Measurements from ENCODE around the gene LRCH2.

LRCH2 gene

GRCh38 chrX:115260330-115260729 lies 26.4 kb upstream of the LRCH2 start:
- no peak overlapping the region for H3K4me3 ChIP-seq (ENCODE audit: low read length)
- TF ChIP-seq CTCF (conservative IDR thresholded peaks at IDR 0.05; ENCODE audit: low read depth, low read length), result no peak
- DNase-seq (ENCODE audit: low read depth), result no peak

- H3K4me3 ChIP-seq (ENCODE audit: low read length), result no peak overlapping the region
- no peak for TF ChIP-seq CTCF (conservative IDR thresholded peaks at IDR 0.05; ENCODE audit: low read depth, low read length)
- peak; percentile 59 for DNase-seq (ENCODE audit: low read depth)
Observed at GRCh38 chrX:115259238-115259875, 25.5 kb upstream of the LRCH2 start.

GRCh38 chrX:115257711-115258110 lies 23.8 kb upstream of the LRCH2 start:
- H3K4me3 ChIP-seq (ENCODE audit: low read length), result no peak overlapping the region
- DNase-seq (ENCODE audit: low read depth), result no peak
- TF ChIP-seq CTCF (conservative IDR thresholded peaks at IDR 0.05; ENCODE audit: low read depth, low read length), result no peak

GRCh38 chrX:115255003-115255402 lies 21.1 kb upstream of the LRCH2 start:
- H3K4me3 ChIP-seq (ENCODE audit: low read length), result no peak overlapping the region
- no peak for DNase-seq (ENCODE audit: low read depth)
- TF ChIP-seq CTCF (conservative IDR thresholded peaks at IDR 0.05; ENCODE audit: low read depth, low read length), result no peak

GRCh38 chrX:115251458-115252233 lies 17.8 kb upstream of the LRCH2 start:
- no peak overlapping the region for H3K4me3 ChIP-seq (ENCODE audit: low read length)
- no peak for DNase-seq (ENCODE audit: low read depth)
- no peak for TF ChIP-seq CTCF (conservative IDR thresholded peaks at IDR 0.05; ENCODE audit: low read depth, low read length)

GRCh38 chrX:115237056-115237455 lies 3.2 kb upstream of the LRCH2 start:
- no peak for TF ChIP-seq CTCF (conservative IDR thresholded peaks at IDR 0.05; ENCODE audit: low read depth, low read length)
- no peak for DNase-seq (ENCODE audit: low read depth)
- no peak overlapping the region for H3K4me3 ChIP-seq (ENCODE audit: low read length)

- DNase-seq (ENCODE audit: low read depth), result no peak
- no peak for TF ChIP-seq CTCF (conservative IDR thresholded peaks at IDR 0.05; ENCODE audit: low read depth, low read length)
- H3K4me3 ChIP-seq (ENCODE audit: low read length), result no peak overlapping the region
Observed at GRCh38 chrX:115236560-115236959, 2.7 kb upstream of the LRCH2 start.

Measured in retinal pigment epithelial cell (primary cell).